DOHH2 (cell line): ENCODE data around the gene BDH1.

ENCODE experiments used
- CTCF ChIP-seq: fragments of 200-600 bp; sonication (generic); IDR thresholded peaks from one replicate; pipeline ENCODE4 v1.5.1; 2014; ENCODE audit warnings: antibody characterized with exemption, mild to moderate bottlenecking, low read depth, low read length; ENCODE audit not compliant: poor library complexity, severe bottlenecking
- EZH2phosphoT487 ChIP-seq: fragments of 200-600 bp; sonication (generic); IDR thresholded peaks from 2 replicates; pipeline ENCODE4 v1.6.1; 2017; ENCODE audit warnings: borderline replicate concordance, mild to moderate bottlenecking, antibody characterized with exemption, low read length, moderate library complexity, mixed read lengths

- TF ChIP-seq CTCF = no peak
- TF ChIP-seq EZH2phosphoT487 = no peak
These were observed 67.8 kb downstream of the BDH1 start for GRCh38 chr3:197487911-197488391.
